WI38 (cell line): ENCODE results near the gene POLA1.

Source experiments
- H3K4me3 ChIP-seq: 2 replicates; pipeline ENCODE4 v1.5.1; 2011; ENCODE audit warnings: low read depth, mild to moderate bottlenecking, control low read depth, low read length
- TF ChIP-seq, protein P1 (sequence below): IDR thresholded peaks from 2 replicates; pipeline ENCODE4 v1.5.1; 2012; ENCODE audit warnings: low read depth, mild to moderate bottlenecking, control low read depth, low read length

POLA1 gene

DNA sequence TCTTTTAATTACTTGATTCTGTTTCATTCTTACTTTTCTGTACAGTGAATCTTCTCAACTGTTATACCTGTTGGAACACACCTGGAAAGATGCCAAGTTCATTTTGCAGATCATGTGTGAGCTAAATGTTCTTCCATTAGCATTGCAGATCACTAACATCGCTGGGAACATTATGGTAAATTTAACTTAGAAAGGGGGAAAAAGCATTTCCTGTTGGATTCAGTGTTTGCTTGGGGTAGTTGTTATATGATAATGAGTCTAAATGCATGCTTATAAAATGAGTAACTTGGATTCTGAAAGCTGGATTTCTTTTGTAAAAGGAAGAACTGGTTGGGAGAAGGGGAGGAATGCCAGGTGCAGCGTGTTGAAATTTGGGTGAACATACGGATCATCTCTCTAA lies 47.6 kb downstream of the POLA1 start:
- TF ChIP-seq, protein P1, sequence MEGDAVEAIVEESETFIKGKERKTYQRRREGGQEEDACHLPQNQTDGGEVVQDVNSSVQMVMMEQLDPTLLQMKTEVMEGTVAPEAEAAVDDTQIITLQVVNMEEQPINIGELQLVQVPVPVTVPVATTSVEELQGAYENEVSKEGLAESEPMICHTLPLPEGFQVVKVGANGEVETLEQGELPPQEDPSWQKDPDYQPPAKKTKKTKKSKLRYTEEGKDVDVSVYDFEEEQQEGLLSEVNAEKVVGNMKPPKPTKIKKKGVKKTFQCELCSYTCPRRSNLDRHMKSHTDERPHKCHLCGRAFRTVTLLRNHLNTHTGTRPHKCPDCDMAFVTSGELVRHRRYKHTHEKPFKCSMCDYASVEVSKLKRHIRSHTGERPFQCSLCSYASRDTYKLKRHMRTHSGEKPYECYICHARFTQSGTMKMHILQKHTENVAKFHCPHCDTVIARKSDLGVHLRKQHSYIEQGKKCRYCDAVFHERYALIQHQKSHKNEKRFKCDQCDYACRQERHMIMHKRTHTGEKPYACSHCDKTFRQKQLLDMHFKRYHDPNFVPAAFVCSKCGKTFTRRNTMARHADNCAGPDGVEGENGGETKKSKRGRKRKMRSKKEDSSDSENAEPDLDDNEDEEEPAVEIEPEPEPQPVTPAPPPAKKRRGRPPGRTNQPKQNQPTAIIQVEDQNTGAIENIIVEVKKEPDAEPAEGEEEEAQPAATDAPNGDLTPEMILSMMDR: no peak
- no peak overlapping the region for H3K4me3 ChIP-seq

DNA sequence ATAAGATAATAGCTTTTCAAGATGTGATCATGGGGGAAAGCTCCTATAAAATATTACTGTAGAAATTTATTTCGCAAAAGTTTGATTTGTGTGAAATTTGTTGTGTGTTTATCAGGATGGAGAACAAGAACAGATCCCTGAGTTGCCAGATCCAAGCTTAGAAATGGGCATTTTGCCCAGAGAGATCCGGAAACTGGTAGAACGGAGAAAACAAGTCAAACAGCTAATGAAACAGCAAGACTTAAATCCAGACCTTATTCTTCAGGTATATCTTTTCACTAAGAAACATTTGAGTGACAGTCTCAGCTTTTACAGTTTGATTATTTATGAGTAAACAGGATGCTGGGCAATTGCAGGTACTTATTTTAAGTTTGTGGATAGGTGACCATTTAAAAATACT lies 54.5 kb downstream of the POLA1 start:
- no peak overlapping the region for H3K4me3 ChIP-seq
- TF ChIP-seq, protein P1: no peak

- no peak overlapping the region for H3K4me3 ChIP-seq
- TF ChIP-seq, protein P1: no peak
Measured at GRCh38 chrX:24759786-24760185, 66.1 kb downstream of the POLA1 start.

GRCh38 chrX:24760363-24761000 lies 66.8 kb downstream of the POLA1 start:
- H3K4me3 ChIP-seq: no peak overlapping the region
- TF ChIP-seq, protein P1: no peak

DNA sequence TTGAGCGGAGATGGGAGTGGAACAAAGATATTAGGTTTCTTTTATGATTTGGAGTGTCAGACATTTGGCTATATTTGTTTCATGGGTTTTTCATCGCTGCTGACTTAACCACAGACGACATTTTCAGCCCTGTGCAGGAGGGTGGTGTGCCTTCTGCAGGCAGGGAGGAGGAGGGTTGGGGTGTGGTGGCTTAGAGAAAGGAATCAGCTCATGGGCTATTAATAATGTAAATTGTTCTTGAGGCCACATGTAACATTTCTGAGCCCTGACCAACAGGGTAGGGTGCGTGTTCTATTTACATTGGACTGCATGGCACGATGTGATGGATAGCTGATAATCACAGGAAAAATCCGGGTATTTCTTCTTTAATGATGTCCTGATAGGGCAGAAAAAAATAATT lies 67.6 kb downstream of the POLA1 start:
- no peak overlapping the region for H3K4me3 ChIP-seq
- TF ChIP-seq, protein P1: no peak

GRCh38 chrX:24763989-24764388 lies 70.3 kb downstream of the POLA1 start:
- TF ChIP-seq, protein P1: no peak
- H3K4me3 ChIP-seq: no peak overlapping the region

DNA sequence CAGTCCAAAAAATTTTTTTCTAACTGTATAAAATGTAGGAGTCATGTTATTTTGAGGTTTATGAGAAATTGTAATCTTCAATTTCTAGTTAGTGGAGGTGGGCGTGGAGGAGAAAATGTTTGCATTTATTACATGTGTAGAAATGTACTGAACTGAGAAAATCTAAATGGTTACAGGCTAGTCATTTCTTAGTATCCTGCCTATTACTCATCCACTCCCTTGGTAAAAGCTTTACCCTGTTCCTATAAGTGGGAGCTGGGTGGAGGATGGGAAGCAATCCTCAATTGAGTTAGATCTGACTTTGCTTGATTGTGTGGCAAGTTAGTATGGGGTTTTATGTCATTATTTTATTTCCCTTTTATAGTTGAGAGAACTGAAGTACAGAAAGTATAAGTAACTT lies 73.8 kb downstream of the POLA1 start:
- TF ChIP-seq, protein P1: no peak
- H3K4me3 ChIP-seq: no peak overlapping the region
